22Rv1 (cell line): ENCODE results near the gene PSMB8.

Source experiments
- H3K27ac ChIP-seq: fragments of 450-650 bp; 2 replicates; pipeline ENCODE4 v1.5.1; 2017
- CTCF ChIP-seq: fragments of 450-650 bp; IDR thresholded peaks from 2 replicates; pipeline ENCODE4 v1.5.1; 2017; ENCODE audit warnings: mild to moderate bottlenecking
- ZFX ChIP-seq: fragments of 450-650 bp; IDR thresholded peaks from 2 replicates; pipeline ENCODE4 v1.6.1; 2017; ENCODE audit warnings: antibody characterized with exemption, borderline replicate concordance

Gene PSMB8

GRCh38 chr6:32852018-32852843, 8.4 kb upstream of the PSMB8 start:
- no peak overlapping the region for H3K27ac ChIP-seq
- TF ChIP-seq CTCF (no peak), ZFX (no peak)

DNA sequence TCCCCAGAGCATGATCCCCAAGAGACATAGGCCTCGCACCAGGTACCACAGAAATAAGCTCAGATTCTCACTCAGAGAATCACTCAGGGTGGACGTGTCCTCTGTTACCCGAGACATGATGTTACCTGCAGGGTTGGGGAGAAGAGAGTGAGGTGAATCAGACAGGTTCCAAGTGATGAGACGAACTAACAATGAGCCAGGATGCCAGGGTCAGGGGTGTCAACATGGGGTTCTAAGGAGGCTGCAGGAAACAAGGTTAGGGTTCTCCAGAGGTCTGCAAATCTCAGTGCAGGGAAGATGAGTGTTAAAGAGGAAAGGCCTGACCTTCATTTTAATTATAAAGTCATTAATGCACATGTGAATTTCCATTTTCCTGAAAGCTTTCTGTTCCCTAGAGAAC, 7.2 kb upstream of the PSMB8 start:
- H3K27ac ChIP-seq: no peak overlapping the region

DNA sequence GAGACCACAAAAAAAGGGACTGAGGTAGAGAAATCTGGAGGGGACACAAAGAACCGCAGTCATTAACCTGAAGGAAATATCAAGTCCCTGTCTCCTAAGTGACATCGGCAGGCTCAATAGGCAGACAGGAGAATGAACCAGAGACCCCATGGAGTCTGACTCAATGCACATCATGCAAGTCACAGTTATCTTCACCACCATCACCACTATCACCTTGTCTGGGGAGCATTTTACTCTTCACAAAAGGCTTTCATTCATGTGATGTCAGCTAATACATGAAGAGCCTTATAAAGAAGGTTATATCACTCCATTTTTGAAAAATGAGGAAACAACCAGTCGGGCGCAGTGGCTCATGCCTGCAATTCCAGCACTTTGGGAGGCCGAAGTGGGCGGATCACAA, 5.3 kb upstream of the PSMB8 start:
- no peak for TF ChIP-seq ZFX
- H3K27ac ChIP-seq: no peak overlapping the region

More for the DNA sequence above, 7.2 kb upstream of the PSMB8 start:
- TF ChIP-seq CTCF: no peak
- no peak for TF ChIP-seq ZFX

GRCh38 chr6:32847795-32848194, 3.9 kb upstream of the PSMB8 start:
- TF ChIP-seq CTCF (no peak), ZFX (no peak)
- no peak overlapping the region for H3K27ac ChIP-seq

DNA sequence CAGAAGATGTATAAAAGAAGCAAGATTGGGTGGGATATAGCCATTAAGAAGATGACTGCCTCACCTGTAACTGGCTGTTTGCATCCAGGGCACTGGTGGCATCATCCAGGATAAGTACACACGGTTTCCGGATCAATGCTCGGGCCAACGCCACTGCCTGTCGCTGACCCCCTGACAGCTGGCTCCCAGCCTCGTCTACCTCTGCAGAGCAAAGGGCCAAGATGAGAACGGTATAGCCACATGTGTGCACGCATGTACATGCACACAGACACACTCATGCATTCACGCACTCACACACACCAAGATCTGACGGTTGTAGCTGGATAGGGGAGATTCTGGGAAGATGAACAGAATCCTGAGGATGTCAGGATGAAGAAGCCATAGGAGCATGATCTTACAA, 3.2 kb upstream of the PSMB8 start:
- no peak overlapping the region for H3K27ac ChIP-seq
- TF ChIP-seq ZFX: no peak
- no peak for TF ChIP-seq CTCF

- no peak overlapping the region for H3K27ac ChIP-seq
- no peak for TF ChIP-seq ZFX
- TF ChIP-seq CTCF: no peak
Measured at GRCh38 chr6:32845384-32845884, 1.6 kb upstream of the PSMB8 start.

GRCh38 chr6:32844839-32845383, 1.1 kb upstream of the PSMB8 start:
- TF ChIP-seq CTCF: no peak
- no peak overlapping the region for H3K27ac ChIP-seq
